Measurements from ENCODE around the gene GPRIN2. TPM values are rescaled to one million over a fixed set of nuclear protein-coding genes. Genes with fewer than 3 reads are reported as not detected.
A peak's percentile ranks its signal among the peaks of the same experiment; 100 is the strongest.
"Not testable (repeated sequence)": the region's sequence is repeated elsewhere in the genome, so short reads cannot be mapped to it uniquely, and the experiment has no call there.

Gene GPRIN2
- total RNA-seq, 2 experiments from 2014 or later = not detected

- CTCF ChIA-PET; H3K36me3 Mint-ChIP-seq (ENCODE audit: low read depth); H3K4me1 Mint-ChIP-seq (ENCODE audit: low read depth); H3K27ac Mint-ChIP-seq; H3K27me3 Mint-ChIP-seq (ENCODE audit: low read depth); ATAC-seq; DNase-seq; POLR2A ChIA-PET; H3K4me3 Mint-ChIP-seq; H3K9me3 Mint-ChIP-seq (ENCODE audit: insufficient read depth): not testable (repeated sequence)
Measured at GRCh38 chr10:46582568-46582967, 26.1 kb upstream of the GPRIN2 start.

GRCh38 chr10:46581997-46582396 is 25.5 kb upstream of the GPRIN2 start:
- H3K27me3 Mint-ChIP-seq (ENCODE audit: low read depth); ATAC-seq; DNase-seq; POLR2A ChIA-PET; H3K4me3 Mint-ChIP-seq; H3K27ac Mint-ChIP-seq; CTCF ChIA-PET; H3K4me1 Mint-ChIP-seq (ENCODE audit: low read depth); H3K36me3 Mint-ChIP-seq (ENCODE audit: low read depth); H3K9me3 Mint-ChIP-seq (ENCODE audit: insufficient read depth): not testable (repeated sequence)

- POLR2A ChIA-PET; DNase-seq; H3K36me3 Mint-ChIP-seq (ENCODE audit: low read depth); ATAC-seq; CTCF ChIA-PET; H3K9me3 Mint-ChIP-seq (ENCODE audit: insufficient read depth); H3K27me3 Mint-ChIP-seq (ENCODE audit: low read depth); H3K4me1 Mint-ChIP-seq (ENCODE audit: low read depth); H3K4me3 Mint-ChIP-seq; H3K27ac Mint-ChIP-seq: not testable (repeated sequence)
Measured at GRCh38 chr10:46579378-46579777, 22.9 kb upstream of the GPRIN2 start.

GRCh38 chr10:46578474-46579178 is 22.2 kb upstream of the GPRIN2 start, which contains the start of gene SYT15:
TSS of gene SYT15 (plus strand) at chr10:46579128. CDS start at chr10:46579169, 41 bp downstream.
- H3K27ac Mint-ChIP-seq; H3K27me3 Mint-ChIP-seq (ENCODE audit: low read depth); CTCF ChIA-PET; H3K36me3 Mint-ChIP-seq (ENCODE audit: low read depth); DNase-seq; H3K4me3 Mint-ChIP-seq; H3K9me3 Mint-ChIP-seq (ENCODE audit: insufficient read depth); H3K4me1 Mint-ChIP-seq (ENCODE audit: low read depth); POLR2A ChIA-PET: not testable (repeated sequence)
- ATAC-seq = peak; percentile 34

- DNase-seq; H3K4me1 Mint-ChIP-seq (ENCODE audit: low read depth); H3K9me3 Mint-ChIP-seq (ENCODE audit: insufficient read depth); H3K27ac Mint-ChIP-seq; ATAC-seq; POLR2A ChIA-PET; H3K4me3 Mint-ChIP-seq; H3K27me3 Mint-ChIP-seq (ENCODE audit: low read depth); CTCF ChIA-PET; H3K36me3 Mint-ChIP-seq (ENCODE audit: low read depth): not testable (repeated sequence)
Measured at GRCh38 chr10:46577624-46578473, 21.4 kb upstream of the GPRIN2 start.

- H3K27me3 Mint-ChIP-seq (ENCODE audit: low read depth); H3K36me3 Mint-ChIP-seq (ENCODE audit: low read depth); H3K9me3 Mint-ChIP-seq (ENCODE audit: insufficient read depth); ATAC-seq; H3K4me3 Mint-ChIP-seq; POLR2A ChIA-PET; DNase-seq; H3K4me1 Mint-ChIP-seq (ENCODE audit: low read depth); H3K27ac Mint-ChIP-seq; CTCF ChIA-PET: not testable (repeated sequence)
Measured at GRCh38 chr10:46573884-46574283, 17.4 kb upstream of the GPRIN2 start.

GRCh38 chr10:46573314-46573713 is 16.9 kb upstream of the GPRIN2 start:
- H3K4me3 Mint-ChIP-seq; DNase-seq; CTCF ChIA-PET; H3K27me3 Mint-ChIP-seq (ENCODE audit: low read depth); H3K9me3 Mint-ChIP-seq (ENCODE audit: insufficient read depth); H3K4me1 Mint-ChIP-seq (ENCODE audit: low read depth); ATAC-seq; H3K36me3 Mint-ChIP-seq (ENCODE audit: low read depth); H3K27ac Mint-ChIP-seq; POLR2A ChIA-PET: not testable (repeated sequence)

GRCh38 chr10:46572765-46573164 is 16.3 kb upstream of the GPRIN2 start:
- H3K9me3 Mint-ChIP-seq (ENCODE audit: insufficient read depth); H3K4me1 Mint-ChIP-seq (ENCODE audit: low read depth); H3K27me3 Mint-ChIP-seq (ENCODE audit: low read depth); POLR2A ChIA-PET; H3K27ac Mint-ChIP-seq; CTCF ChIA-PET; DNase-seq; ATAC-seq; H3K4me3 Mint-ChIP-seq; H3K36me3 Mint-ChIP-seq (ENCODE audit: low read depth): not testable (repeated sequence)

GRCh38 chr10:46570655-46571054 is 14.2 kb upstream of the GPRIN2 start:
- H3K9me3 Mint-ChIP-seq (ENCODE audit: insufficient read depth); DNase-seq; H3K27me3 Mint-ChIP-seq (ENCODE audit: low read depth); CTCF ChIA-PET; H3K4me3 Mint-ChIP-seq; POLR2A ChIA-PET; H3K27ac Mint-ChIP-seq; H3K36me3 Mint-ChIP-seq (ENCODE audit: low read depth); ATAC-seq; H3K4me1 Mint-ChIP-seq (ENCODE audit: low read depth): not testable (repeated sequence)

GRCh38 chr10:46567151-46567550 is 10.7 kb upstream of the GPRIN2 start:
- H3K9me3 Mint-ChIP-seq (ENCODE audit: insufficient read depth); POLR2A ChIA-PET; H3K27me3 Mint-ChIP-seq (ENCODE audit: low read depth): not testable (repeated sequence)

GRCh38 chr10:46565591-46566332 is 9.3 kb upstream of the GPRIN2 start:
- H3K4me3 Mint-ChIP-seq; H3K4me1 Mint-ChIP-seq (ENCODE audit: low read depth); H3K27ac Mint-ChIP-seq; CTCF ChIA-PET; H3K9me3 Mint-ChIP-seq (ENCODE audit: insufficient read depth); H3K27me3 Mint-ChIP-seq (ENCODE audit: low read depth); POLR2A ChIA-PET; H3K36me3 Mint-ChIP-seq (ENCODE audit: low read depth): not testable (repeated sequence)
- DNase-seq (peak; percentile 63), ATAC-seq (peak; percentile 83)

More at GRCh38 chr10:46567151-46567550, 10.7 kb upstream of the GPRIN2 start:
- DNase-seq; H3K4me1 Mint-ChIP-seq (ENCODE audit: low read depth); ATAC-seq; H3K4me3 Mint-ChIP-seq; CTCF ChIA-PET; H3K27ac Mint-ChIP-seq; H3K36me3 Mint-ChIP-seq (ENCODE audit: low read depth): not testable (repeated sequence)

- Mint-ChIP-seq H3K9me3 (ENCODE audit: insufficient read depth) (no peaks in the 10 kb centered on the region), H3K36me3 (ENCODE audit: low read depth) (no peaks in the 10 kb centered on the region), H3K4me1 (ENCODE audit: low read depth) (peaks cover 3% of the 10 kb centered on the region), H3K27ac (no peak overlapping the region), H3K27me3 (ENCODE audit: low read depth) (peaks cover 20% of the 10 kb centered on the region), H3K4me3 (no peak overlapping the region)
- ATAC-seq = no peak
- DNase-seq = peak; percentile 15
- ChIA-PET CTCF (no interaction called here), POLR2A (no interaction called here)
Measured at GRCh38 chr10:46560952-46561351, 4.5 kb upstream of the GPRIN2 start.
